Epithelial cell of esophagus (primary cell): ENCODE results near the gene TEX14.

Source experiments
- DNase-seq: peaks from one replicate; pipeline ENCODE4 v3.0.0; 2010; ENCODE audit warnings: low read depth
- H3K4me3 ChIP-seq: 2 replicates; pipeline ENCODE4 v1.5.1; 2011; ENCODE audit warnings: mild to moderate bottlenecking, low read length, control low read depth
- TF ChIP-seq, protein P1 (sequence below): IDR thresholded peaks from 2 replicates; pipeline ENCODE4 v1.5.1; 2011; ENCODE audit warnings: low read depth, mild to moderate bottlenecking, low read length, control low read depth, inconsistent platforms; ENCODE audit not compliant: insufficient read depth; ENCODE audit errors: missing control alignments

Gene TEX14

DNA sequence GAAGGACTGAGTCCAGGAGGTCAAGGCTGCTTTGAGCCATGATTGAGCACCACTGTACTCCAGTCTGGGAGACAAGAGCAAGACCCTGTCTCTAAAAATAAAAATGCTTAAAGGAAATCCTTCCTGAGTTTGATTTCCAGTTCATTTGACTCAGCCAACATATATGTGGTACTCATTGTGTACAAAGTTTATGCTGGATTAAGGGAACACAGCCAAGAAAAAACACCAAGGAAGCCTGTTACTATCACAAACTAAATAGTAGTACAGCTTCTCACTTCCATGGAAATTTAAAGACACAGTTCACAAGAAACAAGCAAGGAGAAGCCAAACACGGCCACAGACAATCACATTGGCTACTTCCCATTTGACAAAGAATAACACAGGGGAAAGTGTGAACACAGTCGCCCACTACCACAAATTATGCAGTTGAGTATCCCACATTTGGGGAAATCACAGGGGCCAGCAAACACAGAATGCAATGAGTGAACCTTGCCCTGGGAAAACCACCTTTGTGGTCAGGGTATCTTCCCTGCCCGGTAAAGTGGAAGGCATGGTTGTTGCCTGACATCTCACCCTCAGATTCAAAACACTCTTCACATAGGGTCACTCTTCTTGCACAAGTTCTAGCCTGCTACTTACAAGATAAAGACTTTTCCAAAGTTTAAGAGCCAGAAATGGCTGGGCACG is 14.5 kb downstream of the TEX14 start:
- TF ChIP-seq, protein P1, sequence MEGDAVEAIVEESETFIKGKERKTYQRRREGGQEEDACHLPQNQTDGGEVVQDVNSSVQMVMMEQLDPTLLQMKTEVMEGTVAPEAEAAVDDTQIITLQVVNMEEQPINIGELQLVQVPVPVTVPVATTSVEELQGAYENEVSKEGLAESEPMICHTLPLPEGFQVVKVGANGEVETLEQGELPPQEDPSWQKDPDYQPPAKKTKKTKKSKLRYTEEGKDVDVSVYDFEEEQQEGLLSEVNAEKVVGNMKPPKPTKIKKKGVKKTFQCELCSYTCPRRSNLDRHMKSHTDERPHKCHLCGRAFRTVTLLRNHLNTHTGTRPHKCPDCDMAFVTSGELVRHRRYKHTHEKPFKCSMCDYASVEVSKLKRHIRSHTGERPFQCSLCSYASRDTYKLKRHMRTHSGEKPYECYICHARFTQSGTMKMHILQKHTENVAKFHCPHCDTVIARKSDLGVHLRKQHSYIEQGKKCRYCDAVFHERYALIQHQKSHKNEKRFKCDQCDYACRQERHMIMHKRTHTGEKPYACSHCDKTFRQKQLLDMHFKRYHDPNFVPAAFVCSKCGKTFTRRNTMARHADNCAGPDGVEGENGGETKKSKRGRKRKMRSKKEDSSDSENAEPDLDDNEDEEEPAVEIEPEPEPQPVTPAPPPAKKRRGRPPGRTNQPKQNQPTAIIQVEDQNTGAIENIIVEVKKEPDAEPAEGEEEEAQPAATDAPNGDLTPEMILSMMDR, result no peak

DNA sequence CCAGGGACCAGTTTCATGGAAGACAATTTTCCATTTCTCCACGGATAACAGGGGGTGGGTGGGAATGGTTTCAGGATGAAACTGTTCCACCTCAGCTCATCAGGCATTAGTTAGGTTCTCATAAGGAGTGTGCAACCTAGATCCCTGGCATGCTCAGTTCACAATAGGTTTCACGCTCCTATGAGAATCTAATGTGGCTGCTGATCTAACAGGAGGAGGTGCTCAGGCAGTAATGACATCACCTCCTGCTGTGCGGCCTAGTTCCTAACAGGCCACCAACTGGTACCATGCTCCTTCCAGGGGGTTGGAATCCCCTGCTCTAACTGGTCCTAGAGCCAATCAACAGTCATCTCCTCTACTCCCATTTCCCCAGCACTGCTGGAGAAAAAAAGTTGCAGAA is 19.9 kb downstream of the TEX14 start:
- TF ChIP-seq, protein P1, result no peak
- no peak for DNase-seq

More for the DNA sequence above, 14.5 kb downstream of the TEX14 start:
- peak; percentile 29 for DNase-seq
- no peak overlapping the region for H3K4me3 ChIP-seq

DNA sequence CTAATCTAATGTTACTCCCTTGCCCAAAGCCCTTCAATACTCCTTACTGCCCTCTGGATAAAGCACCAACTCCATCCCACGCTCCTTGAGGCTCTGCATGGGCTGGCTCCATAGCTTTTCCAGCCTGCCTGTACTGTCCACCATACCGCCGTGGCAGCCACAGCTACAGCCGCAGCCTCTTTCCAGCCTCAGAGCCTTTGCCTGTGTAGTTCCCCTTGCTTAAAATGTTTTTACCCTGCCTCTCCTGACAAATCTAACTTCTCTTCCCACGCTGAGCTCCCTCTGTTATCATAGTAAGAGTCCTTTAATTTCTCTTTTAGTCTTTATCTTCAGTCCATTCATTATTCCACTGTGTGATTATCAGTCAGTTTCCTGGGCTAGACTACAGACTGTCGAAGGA is 22.0 kb downstream of the TEX14 start:
- TF ChIP-seq, protein P1, result no peak
- no peak overlapping the region for H3K4me3 ChIP-seq
- DNase-seq, result no peak

More for the DNA sequence above, 19.9 kb downstream of the TEX14 start:
- no peak overlapping the region for H3K4me3 ChIP-seq

DNA sequence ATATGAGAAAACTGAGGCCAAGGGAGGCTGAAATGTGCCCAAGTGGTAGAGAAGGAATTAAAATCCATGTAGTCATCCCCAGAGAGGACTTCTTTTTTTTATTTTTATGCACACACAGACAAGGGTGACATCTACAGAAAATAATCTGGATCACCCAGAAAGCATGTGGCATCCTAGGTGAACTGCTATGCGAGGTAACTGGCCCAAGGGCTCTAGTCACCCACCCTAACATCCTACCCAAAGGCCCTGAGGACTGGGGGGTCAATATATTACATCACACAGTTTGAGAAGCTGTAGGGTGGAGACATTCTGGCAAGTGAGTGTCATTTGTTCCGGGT is 23.3 kb downstream of the TEX14 start:
- TF ChIP-seq, protein P1, result no peak
- no peak overlapping the region for H3K4me3 ChIP-seq
- no peak for DNase-seq

DNA sequence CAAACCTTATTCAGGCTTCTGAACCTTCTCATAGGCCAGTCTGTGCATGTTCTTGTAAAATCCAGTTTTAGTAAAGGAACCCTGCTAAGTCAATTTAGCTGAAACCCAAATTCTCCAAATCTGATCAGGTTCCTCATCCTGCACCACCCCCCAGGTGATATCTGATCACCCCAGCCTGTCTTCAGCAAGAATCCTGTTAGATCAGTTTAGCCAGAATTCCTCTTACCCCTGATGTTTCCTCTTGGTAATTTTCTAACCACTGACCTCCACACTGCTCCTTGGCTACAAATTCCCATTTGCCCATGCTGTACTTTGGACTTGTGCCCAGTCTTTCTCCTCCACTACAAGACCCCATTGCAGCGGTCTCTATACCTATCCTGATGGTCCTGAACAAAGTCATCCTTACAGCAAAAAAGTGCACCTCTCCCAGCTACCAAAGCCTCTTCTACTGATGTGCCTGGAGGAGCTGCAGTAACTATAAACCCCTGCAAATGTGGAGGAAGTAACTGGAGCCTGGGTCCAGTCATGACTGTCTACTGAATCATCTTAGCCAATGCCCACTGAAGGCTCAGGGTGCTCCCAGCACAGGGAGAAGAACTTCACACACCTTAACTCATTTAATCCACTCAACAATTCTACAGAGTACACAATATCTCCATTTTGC is 23.8 kb downstream of the TEX14 start:
- TF ChIP-seq, protein P1, result no peak

DNA sequence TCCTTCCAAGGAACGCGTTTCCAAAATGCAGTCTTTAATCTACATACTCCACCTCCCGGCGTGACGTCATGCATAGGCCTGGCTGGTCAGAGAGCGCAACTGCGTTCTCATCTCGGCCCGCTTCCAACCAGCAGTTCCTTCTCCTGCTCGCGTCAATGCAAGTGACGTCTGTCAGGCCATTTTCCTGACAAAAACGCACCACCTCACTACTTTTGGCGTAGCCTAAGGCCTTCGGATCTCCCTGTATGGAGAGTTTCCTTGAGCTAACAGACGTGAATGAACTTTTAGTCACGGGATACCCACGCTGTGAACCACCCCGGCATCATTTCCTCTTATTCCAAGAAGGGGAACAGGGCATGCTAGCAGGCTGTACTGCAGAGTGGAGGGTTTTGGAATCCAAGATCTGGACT is 25.0 kb downstream of the TEX14 start:
- TF ChIP-seq, protein P1, result no peak
- peak overlapping the region; percentile 37 for H3K4me3 ChIP-seq
- DNase-seq, result peak; percentile 80

More for the DNA sequence above, 23.8 kb downstream of the TEX14 start:
- peak; percentile 71 for DNase-seq
- H3K4me3 ChIP-seq, result no peak overlapping the region
